GM10266 (cell line): ENCODE data around the gene PNMA8B.
"Not testable (repeated sequence)": the region's sequence is repeated elsewhere in the genome, so short reads cannot be mapped to it uniquely, and the experiment has no call there.

ENCODE experiments used
- DNase-seq: peaks from one replicate; pipeline ENCODE4 v3.0.0; 2012; ENCODE audit errors: extremely low spot score
- TF ChIP-seq, protein P1 (sequence below): IDR thresholded peaks from 2 replicates; pipeline ENCODE4 v1.5.1; 2012; ENCODE audit warnings: mild to moderate bottlenecking, low read depth; ENCODE audit not compliant: control insufficient read depth, insufficient read depth; ENCODE audit errors: missing control alignments

The PNMA8B gene

DNA sequence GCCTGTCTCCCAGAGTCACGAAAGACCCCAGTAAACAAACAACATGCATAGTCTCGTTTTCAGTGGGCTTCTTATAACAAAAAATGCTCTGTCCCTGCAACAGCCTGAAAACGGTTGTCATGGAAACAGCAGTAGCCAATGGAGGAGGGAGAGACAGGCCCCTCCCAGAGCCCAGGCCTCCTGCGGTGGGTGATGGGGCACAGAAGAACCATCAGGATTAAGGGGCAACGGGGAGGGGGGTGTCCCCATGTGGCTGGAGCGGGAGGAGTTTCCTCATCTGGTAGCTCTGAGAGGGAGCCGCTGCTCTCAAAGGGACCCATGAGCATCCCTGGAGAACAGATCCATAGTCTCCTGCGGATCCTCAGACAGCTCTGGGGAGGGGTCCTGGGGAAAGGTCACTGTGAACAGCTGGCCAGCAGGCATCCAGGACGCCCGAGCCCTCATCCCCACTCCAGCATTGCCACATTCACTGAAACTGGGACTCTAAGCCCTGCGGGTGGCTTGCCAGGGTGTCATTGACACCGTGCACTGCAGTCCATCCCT is 37.5 kb upstream of the PNMA8B start:
- DNase-seq = no peak
- TF ChIP-seq, protein P1, sequence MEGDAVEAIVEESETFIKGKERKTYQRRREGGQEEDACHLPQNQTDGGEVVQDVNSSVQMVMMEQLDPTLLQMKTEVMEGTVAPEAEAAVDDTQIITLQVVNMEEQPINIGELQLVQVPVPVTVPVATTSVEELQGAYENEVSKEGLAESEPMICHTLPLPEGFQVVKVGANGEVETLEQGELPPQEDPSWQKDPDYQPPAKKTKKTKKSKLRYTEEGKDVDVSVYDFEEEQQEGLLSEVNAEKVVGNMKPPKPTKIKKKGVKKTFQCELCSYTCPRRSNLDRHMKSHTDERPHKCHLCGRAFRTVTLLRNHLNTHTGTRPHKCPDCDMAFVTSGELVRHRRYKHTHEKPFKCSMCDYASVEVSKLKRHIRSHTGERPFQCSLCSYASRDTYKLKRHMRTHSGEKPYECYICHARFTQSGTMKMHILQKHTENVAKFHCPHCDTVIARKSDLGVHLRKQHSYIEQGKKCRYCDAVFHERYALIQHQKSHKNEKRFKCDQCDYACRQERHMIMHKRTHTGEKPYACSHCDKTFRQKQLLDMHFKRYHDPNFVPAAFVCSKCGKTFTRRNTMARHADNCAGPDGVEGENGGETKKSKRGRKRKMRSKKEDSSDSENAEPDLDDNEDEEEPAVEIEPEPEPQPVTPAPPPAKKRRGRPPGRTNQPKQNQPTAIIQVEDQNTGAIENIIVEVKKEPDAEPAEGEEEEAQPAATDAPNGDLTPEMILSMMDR = no peak

DNA sequence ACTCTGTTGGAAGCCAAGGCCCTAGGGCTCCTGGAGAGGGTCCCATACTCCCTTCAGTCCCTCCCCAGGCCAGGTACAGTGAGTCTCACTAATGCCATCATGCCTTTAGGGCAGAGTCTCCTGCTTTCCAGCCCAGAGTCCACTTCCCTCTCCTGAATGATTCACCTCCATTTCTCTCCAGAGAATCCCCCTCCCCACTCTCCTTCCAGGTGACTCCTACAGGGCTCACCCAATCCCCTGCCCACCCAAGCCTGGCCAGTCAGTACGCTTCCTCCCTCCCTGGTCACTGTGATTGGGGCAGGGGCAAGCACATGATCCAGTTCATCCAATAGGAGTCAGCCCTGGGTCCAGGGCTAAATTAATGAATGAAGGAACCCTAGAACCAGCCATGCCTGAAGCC is 35.0 kb upstream of the PNMA8B start:
- TF ChIP-seq, protein P1 = no peak
- no peak for DNase-seq

GRCh38 chr19:46529622-46530451 is 34.2 kb upstream of the PNMA8B start:
- DNase-seq = peak; percentile 76
- TF ChIP-seq, protein P1 = peak; percentile 89

- TF ChIP-seq, protein P1 = no peak
- DNase-seq = no peak
Observed at GRCh38 chr19:46528601-46529590, 33.2 kb upstream of the PNMA8B start.

- DNase-seq = not testable (repeated sequence)
Observed at GRCh38 chr19:46526801-46527200, 31.1 kb upstream of the PNMA8B start.

DNA sequence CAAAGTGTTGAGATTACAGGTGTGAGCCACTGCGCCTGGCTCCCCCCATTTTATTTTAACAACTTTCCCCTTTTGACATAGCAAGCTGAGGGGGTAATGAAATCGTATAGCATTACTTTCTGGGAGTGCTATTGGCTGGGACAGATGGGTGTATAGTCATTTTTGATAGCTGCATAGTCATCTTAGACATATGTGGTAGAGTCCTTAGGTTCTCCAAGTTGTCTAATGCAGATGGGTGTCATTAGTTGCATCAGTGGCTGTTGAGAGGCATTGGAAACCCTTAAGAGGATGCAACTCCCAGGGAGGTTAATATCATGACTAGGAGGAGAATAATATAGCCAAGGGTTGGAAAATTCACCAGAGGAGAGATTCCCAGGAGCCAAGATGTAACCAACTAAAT is 28.6 kb upstream of the PNMA8B start:
- no peak for DNase-seq
- TF ChIP-seq, protein P1 = no peak

DNA sequence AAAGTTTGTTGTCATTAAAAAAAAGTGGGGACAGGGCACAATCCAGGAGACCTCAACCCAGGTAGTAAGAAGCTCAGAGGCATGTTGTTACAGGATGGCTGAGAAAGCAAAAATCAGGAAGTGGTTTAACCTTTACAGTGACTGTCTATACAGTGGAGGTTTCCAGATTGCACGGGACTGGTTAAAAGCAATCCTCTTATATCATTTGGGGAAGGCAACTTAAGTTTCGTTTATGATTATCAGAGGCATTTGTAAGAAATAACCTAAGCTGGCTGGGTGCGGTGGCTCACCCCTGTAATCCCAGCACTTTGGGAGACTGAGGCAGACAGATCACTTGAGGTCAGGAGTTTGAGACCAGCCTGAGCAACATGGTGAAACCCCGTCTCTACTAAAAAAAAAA is 27.3 kb upstream of the PNMA8B start:
- not testable (repeated sequence) for DNase-seq
